Lower leg skin (tissue), 4 donors: ENCODE results near the gene NME9. TPM values are rescaled to one million over a fixed set of nuclear protein-coding genes. Genes with fewer than 3 reads are reported as not detected.

Source experiments
- DNase-seq, 2 donors: peaks; one replicate each; pipeline ENCODE4 v3.0.0-alpha.2; 2019; ENCODE audit warnings: low spot score in 2 of 2
- H3K4me3 ChIP-seq: fragments of 200-600 bp; sonication (generic); 2 replicates; pipeline ENCODE4 v1.5.1; 2017; ENCODE audit warnings: mild to moderate bottlenecking, low read depth; ENCODE audit not compliant: poor library complexity, severe bottlenecking
- CTCF ChIP-seq, 3 donors: fragments of 450-650 bp; IDR thresholded peaks; one replicate each; pipeline ENCODE4 v1.5.1; 2016; ENCODE audit warnings: antibody characterized with exemption in 3 of 3, mild to moderate bottlenecking in 3 of 3, moderate library complexity in 2 of 3
- POLR2A ChIP-seq, 2 donors: fragments of 450-650 bp; IDR thresholded peaks; one replicate each; pipeline ENCODE4 v1.6.1; 2016 to 2017; ENCODE audit warnings: antibody characterized with exemption in 2 of 2, mild to moderate bottlenecking in 1 of 2, moderate library complexity in 1 of 2
- WGBS, 2 donors: methylation state at CpG; one replicate each; pipeline ENCODE4 v1.1.5; 2018; 5-methylcytosine and 5-hydroxymethylcytosine counted together
- intact Hi-C: fragments of 100-400 bp; cut with DNase I; formaldehyde crosslinking; loops from one replicate; pipeline ENCODE4 v1.15.0; 2023; ENCODE audit warnings: low total_unique reads
- total RNA-seq, 4 donors: library from RNA; depleted of rRNA; stranded (reverse); fragments of >200 nt; gene quantifications; one replicate each; pipeline ENCODE4 v1.1.0, GENCODE V29; 2016

NME9 gene
- total RNA-seq, 4 donors from 2014 or later = 0.42 TPM; not detected in 3

GRCh38 chr3:138332472-138333073 is 2.9 kb upstream of the NME9 start:
- TF ChIP-seq POLR2A (IDR thresholded peaks at IDR 0.05) (no peak), CTCF (IDR thresholded peaks at IDR 0.05) (no peak)
- intact Hi-C loops = no loop called here
- no peak for DNase-seq
- no peak overlapping the region for H3K4me3 ChIP-seq
- WGBS, 2 donors = 34 to 38% methylated on average over 4 of the region's 4 CpGs

- intact Hi-C loops = no loop called here
- 76 to 84% methylated on average over 6 of the region's 6 CpGs for WGBS, 2 donors
- no peak overlapping the region for H3K4me3 ChIP-seq
- no peak for DNase-seq
- TF ChIP-seq POLR2A (IDR thresholded peaks at IDR 0.05) = no peak
- no peak for TF ChIP-seq CTCF (IDR thresholded peaks at IDR 0.05)
These were observed 1.7 kb upstream of the NME9 start for GRCh38 chr3:138331143-138331894.

GRCh38 chr3:138329984-138330293 is 288 bp upstream of the NME9 start:
- DNase-seq = no peak
- intact Hi-C loops = no loop called here
- 22 to 28% methylated on average over 6 to 7 of the region's 7 CpGs for WGBS, 2 donors
- H3K4me3 ChIP-seq = no peak overlapping the region
- no peak for TF ChIP-seq CTCF (IDR thresholded peaks at IDR 0.05)
- TF ChIP-seq POLR2A (IDR thresholded peaks at IDR 0.05) = no peak

- H3K4me3 ChIP-seq = no peak overlapping the region
- TF ChIP-seq CTCF (IDR thresholded peaks at IDR 0.05) = no peak
- WGBS, 2 donors = 44 to 50% methylated on average over 2 of the region's 2 CpGs
- intact Hi-C loops = no loop called here
- no peak for DNase-seq
These were observed 1.3 kb downstream of the NME9 start for GRCh38 chr3:138328341-138328740.

- 68 to 77% methylated on average over 4 of the region's 4 CpGs for WGBS, 2 donors
- H3K4me3 ChIP-seq = no peak overlapping the region
- TF ChIP-seq CTCF (IDR thresholded peaks at IDR 0.05) (no peak), POLR2A (IDR thresholded peaks at IDR 0.05) (no peak)
- intact Hi-C loops = no loop called here
- DNase-seq = no peak
These were observed 1.8 kb downstream of the NME9 start for GRCh38 chr3:138327831-138328230.
